ENCODE results near the gene PPARA.
"Not testable (repeated sequence)": the region's sequence is repeated elsewhere in the genome, so short reads cannot be mapped to it uniquely, and the experiment has no call there.

Gene PPARA

GRCh38 chr22:46250783-46251125 is 100.4 kb downstream of the PPARA start:
- no peak for DNase-seq

DNA sequence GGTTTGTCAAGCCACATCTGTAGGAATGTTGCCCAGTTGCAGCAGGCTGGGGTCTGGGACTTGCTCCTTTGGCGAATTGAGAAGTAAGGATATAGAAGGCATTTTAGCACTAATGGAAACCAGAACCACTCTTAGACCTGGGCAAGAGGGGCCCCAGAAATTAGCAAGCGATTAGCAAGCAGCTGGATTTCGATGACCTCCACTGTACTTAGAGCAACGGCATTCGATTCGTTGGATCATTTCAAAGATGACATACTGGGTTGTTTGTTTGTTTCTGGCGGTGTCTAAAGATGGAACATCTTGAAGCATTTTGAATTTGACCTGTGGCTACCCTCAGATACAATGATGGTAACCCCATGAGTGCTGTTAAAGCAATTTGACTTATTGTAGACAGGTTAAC is 100.9 kb downstream of the PPARA start:
- no peak for DNase-seq

DNA sequence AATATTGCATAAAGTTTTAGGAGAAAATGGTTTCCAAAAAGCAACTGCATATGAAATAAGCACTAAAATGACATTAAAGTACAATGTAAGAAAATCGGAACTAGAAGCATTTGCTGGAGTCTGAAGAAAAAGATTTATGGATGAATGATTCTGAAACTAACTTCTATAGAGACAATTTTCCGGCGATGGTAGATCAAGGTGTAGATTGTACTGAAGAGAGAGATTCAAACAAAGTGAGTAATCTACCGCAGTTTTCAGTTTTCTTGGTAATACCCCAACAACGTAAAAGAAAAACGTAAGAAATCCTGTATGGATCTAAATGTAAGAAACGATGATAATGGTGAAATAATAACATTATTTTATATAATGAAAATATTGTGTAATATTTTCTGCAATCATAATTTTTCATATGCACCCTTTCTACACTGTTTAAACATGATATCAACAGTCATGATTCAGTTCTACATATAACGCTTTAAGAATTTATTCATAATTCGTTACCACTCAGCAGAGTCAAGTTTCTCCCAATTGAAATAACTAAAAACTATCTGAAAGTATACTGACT is 101.6 kb downstream of the PPARA start:
- no peak for DNase-seq

GRCh38 chr22:46256358-46256958 is 106.1 kb downstream of the PPARA start:
- no peak for DNase-seq

- DNase-seq = no peak
Observed at GRCh38 chr22:46259374-46259773, 109.0 kb downstream of the PPARA start.

GRCh38 chr22:46260038-46260437 is 109.7 kb downstream of the PPARA start:
- no peak for DNase-seq

DNA sequence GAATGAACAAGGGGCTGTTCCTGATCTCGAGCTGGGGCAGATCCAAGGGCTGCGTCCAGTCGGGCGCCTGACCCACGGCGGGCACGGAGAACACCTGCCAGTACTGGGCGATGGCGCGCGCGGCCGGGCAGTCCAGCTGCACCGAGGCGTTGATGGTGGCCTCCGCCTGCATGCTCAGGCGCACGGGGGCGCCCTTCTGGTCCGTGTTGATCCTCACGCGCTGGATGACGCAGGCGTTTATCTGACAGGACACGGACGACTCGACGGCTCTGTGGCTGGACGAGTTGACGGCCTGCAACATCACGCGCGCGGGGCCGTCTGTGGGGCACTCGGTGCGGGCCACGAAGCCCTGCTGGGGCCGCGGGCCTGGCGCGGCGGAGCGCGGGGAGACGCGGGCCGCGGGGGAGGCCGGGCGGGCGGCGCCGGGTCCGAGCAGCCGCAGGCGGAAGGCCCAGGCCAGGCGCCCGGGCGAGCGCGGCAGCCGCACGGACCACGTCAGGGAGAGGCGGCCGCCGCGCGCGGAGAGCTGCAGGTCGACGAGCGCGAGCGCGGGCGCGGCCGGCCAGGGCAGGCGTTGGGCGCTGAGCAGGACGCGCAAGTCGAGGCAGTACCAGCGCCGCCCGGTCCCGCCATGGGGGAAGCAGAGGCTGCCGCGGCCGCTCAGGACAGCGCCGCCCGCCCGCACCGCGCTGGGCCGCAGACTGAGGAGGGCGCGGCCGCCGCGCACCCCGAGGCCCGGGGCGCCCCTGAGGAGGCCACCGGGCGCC is 112.3 kb downstream of the PPARA start:
- DNase-seq = peak; percentile 29

DNA sequence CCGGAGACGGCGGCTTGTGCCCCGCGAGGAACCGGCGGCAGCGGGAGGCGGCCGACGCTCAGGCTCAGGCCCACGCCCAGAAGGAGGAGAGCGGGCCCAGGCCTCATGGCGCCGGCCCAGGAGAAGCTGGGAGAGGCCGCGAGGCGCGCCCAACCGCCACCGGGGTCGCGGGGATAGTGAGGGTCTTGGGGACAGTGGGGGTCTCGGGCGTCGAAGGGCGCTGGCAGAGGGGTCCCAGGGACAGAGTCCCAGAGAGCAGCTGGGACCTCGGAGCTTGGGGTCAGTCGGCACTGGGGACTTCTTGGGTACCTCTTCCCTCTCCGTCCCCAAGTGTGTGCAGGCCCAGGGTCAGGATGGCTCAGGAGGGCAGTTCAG is 112.9 kb downstream of the PPARA start, which contains the start of gene PKDREJ:
TSS of gene PKDREJ (minus strand) at position 128 of the 375 bp plus-strand sequence. CDS start at position 107, 21 bp downstream.
- DNase-seq = no peak

GRCh38 chr22:46264520-46264919 is 114.2 kb downstream of the PPARA start:
- DNase-seq = not testable (repeated sequence)

DNA sequence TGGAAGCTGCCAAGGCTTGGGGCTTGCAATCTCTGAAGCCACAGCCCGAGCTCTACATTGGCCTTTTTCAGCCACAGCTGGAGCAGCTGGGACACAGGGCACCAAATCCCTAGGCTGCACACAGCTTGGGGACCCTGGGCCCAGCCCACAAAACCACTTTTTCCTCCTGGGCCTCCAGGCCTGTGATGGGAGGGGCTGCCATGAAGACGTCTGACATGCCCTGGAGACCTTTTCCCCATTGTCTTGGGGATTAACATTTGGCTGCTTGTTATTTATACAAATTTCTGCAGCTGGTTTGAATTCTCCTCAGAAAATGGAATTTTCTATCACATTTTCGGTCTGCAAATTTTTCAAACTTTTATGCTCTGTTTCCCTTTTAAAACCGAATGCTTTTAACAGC is 115.3 kb downstream of the PPARA start:
- DNase-seq = not testable (repeated sequence)

DNA sequence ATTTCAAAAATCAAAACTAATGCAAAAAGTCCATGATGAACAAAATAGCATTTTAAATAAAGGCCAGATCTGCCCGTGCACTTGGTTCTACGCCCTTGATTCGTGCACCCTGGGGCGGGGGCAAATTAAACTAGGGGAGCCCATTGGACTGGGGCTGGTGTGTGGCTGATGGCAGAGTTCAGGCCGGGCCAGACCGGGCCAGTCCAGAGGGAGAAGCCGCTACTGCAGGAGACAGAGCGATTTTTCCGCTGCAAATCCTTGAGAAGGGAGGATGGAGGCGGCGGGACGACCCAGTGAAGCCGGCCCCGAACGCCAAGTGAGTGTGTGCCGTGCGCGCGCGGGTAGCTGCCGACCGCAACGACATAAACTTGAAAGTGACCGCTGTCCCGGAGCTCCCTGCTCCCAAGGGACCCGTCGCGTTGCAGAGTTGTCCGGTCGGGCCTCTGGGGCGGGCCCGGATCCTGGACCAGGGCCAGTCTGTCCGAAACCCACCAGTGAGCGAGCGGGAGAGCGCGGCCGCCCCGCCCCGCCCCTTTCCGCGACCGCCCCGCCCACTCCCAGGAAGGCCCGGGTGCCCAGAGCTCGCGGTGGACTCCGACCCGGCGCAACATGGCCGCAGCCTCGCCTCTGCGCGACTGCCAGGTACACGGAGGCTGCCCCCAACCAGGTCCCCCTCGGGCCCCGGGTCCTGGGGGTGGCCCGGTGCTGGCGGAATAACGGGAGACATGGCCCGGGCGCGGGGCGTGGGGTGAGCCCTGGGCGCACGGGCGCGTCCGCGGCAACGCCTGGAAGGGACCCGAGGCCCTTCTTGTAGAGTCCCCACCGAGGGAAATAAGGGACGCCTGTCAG is 117.3 kb downstream of the PPARA start, which contains the start of gene TTC38:
TSS of gene TTC38 (plus strand) at position 578 of the 849 bp plus-strand sequence. CDS start at position 610, 32 bp downstream.
- peak; percentile 66 for DNase-seq

DNA sequence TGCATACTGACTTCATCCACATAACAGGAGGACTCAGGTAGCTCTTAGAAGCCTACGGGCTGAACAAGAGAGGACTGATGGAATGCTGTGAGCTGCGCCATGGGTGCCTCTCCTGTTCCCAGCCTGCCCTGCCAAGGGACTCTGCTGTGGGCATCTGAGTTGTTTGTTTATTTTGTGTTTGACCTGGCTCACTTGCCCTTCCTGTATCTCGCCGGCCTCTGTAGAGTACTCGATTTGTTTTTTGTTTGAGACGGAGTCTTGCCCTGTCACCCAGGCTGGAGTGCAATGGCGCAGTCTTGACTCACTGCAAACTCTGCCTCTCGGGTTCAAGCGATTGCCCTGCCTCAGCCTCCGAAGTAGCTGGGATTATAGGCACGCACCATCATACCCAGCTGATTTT is 119.2 kb downstream of the PPARA start:
- DNase-seq = no peak

- no peak for DNase-seq
Observed at GRCh38 chr22:46272196-46272595, 121.9 kb downstream of the PPARA start.

DNA sequence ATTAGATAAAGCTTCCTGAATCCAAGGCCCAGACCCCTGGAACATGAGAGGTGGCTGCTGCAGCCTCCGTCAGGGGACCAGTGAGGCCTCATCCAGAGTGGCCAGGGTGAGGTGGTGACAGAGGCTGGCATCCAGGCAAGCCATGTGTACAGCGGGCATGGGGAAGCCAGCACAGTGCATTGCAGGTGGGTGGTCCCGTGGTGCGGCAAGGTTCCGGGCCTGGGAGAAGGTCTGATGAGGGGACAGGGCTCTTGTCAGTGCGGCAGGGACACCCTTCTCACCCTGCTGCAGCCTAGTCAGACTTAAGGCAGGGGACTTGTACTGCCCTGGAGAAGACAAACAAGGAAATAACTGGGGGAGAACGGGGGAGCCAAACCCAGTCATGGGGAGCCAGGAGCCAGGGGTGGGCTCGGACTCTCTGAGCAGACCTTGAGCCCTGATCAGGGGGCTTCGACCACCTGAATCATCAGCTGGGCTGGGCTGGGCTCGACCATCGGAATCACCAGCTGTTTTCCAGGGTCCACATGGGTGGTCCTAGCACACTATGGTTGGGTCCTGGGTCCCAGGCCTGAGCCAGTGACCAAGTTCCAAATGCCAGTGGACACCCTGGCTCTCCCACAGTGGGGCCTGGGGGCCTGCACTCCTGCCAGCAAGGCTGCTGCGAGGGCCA is 122.6 kb downstream of the PPARA start:
- DNase-seq = no peak

DNA sequence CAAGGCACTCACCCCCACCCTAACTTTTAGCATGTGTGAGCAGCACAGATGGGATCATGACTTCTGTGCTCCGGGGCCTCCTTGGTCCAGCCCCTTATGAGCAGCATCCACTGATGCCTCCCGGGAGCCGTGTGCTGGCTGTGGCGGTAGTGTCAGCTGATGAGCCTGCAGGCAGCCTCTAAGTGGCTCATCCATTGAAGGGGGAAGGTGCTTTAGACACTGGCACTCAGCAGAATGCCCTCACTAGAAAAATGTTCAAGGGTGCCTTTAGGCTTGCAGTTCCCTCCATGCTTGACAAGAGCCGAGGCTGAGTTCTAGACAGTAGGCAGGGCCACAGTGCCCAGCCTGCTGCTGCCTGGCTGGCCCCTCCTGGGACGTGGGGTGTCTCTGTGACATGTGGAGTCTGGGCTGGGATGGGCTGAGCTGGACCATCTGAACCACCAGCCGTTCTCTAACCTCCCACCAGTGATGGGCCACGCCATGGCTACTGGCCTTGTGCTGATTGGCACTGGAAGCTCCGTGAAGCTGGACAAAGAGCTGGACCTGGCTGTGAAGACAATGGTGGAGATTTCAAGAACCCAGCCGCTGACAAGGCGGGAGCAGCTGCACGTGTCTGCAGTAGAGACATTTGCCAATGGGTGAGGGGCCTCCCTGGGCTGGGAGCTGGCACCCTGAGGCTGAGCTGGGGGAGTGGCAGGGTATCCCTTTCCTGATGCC is 123.3 kb downstream of the PPARA start:
- no peak for DNase-seq

GRCh38 chr22:46274381-46274780 is 124.1 kb downstream of the PPARA start:
- DNase-seq = no peak

DNA sequence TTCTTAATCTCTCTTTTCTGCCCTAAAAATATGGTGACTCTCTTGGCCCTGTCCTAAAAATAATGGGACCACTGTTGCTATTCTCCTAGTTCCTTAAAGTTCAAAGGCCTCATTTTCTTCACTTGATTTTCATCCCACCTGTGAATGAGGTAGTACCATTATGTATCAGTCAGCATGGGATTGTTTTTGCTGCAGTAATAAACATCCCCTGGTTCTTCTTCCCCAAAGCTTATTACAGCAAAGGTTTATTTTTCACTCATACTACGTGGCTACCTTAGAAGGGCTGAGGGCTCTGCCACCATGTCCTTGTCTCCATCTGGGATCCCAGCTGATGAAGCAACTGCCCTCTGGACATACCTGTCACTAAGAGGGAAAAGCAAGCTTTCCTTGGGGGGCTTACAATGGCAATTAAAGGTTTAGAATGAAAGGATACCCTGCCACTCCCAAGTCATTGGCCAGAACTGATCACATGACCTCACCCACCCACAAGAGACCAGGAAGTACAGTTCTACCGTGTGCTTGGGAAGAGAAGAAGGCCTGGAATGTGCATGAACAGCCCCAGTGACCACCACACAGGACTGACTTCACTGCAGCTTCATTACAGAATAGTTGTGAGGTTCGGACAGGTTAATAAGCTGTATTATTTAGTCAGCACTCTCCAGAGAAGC is 125.3 kb downstream of the PPARA start:
- no peak for DNase-seq

- DNase-seq = no peak
Observed at GRCh38 chr22:46276563-46276962, 126.2 kb downstream of the PPARA start.

- no peak for DNase-seq
Observed at GRCh38 chr22:46278656-46279645, 128.6 kb downstream of the PPARA start.
